NT2/D1 (cell line): ENCODE measurements around the gene HES6.

Experiments
- SUZ12 ChIP-seq: IDR thresholded peaks from 2 replicates; pipeline ENCODE4 v1.6.1; 2011; ENCODE audit not compliant: insufficient read length, insufficient read depth; ENCODE audit errors: extremely low read depth
- ZNF274 ChIP-seq: IDR thresholded peaks from 2 replicates; pipeline ENCODE4 v1.6.1; 2011; ENCODE audit warnings: mild to moderate bottlenecking, low read depth, low read length

DNA sequence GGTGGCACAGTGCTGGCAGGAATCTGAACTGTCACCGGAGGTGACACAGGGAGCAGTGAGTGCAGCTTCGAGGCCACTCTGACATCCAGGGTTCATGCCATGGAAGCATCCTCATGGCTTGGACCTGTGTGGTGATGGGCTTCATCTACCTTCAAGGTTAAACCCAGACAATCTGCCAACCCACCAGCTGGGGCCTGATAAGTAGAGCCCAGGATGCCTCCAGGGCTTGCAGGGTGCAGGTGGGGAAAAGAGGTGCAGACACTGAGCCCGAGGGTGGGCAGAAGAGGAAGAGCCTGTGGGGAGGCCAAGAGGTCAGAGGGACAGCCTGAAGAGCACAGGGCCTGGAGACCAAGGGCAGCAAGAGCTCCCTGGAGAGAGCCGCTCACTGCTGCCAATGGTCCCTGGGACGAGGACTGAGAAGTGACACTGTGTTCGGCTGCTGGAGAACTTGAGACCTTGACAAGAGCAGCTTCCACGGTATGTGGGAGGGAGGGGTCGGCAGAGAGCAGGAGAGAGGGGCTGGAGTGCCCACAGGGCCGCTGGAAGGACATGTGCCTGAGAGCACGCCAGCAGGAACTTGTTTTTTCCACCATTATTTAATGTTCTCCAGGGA is 8.1 kb upstream of the HES6 start:
- no peak for TF ChIP-seq SUZ12
- no peak for TF ChIP-seq ZNF274
